ENCODE results near the gene NOTCH3.

NOTCH3 gene

GRCh38 chr19:15235781-15236180 lies 35.0 kb upstream of the NOTCH3 start:
- TF ChIP-seq EZH2 (optimal IDR thresholded peaks at IDR 0.05; ENCODE audit: low read depth, low read length) (no peak), CTCF (IDR thresholded peaks at IDR 0.05; ENCODE audit: low read length) (no peak), EZH2phosphoT487 (IDR thresholded peaks at IDR 0.05; ENCODE audit: low read length) (no peak)
- Histone ChIP-seq H3K4me3 (ENCODE audit: low read length) (no peak overlapping the region), H3K27me3 (replicated peaks; ENCODE audit: insufficient read depth, low read length) (peaks cover 3% of the 10 kb centered on the region; the same call in 1 of the 2 replicates), H3K27ac (ENCODE audit: low read length) (no peak overlapping the region), H3K4me1 (ENCODE audit: low read length) (no peaks in the 10 kb centered on the region), H3K9me3 (replicated peaks; ENCODE audit: insufficient read depth, low read length) (no peaks in the 10 kb centered on the region), H3F3A (ENCODE audit: insufficient read depth, low read length) (peaks cover 5% of the 10 kb centered on the region; the same call in 1 of the 2 replicates), H3K9ac (ENCODE audit: low read length) (no peak overlapping the region), H3K9me2 (replicated peaks; ENCODE audit: insufficient read depth, low read length) (no peaks in the 10 kb centered on the region), H2AFZ (ENCODE audit: low read length) (no peak overlapping the region), H3K79me2 (ENCODE audit: low read length) (no peaks in the 10 kb centered on the region), H3K4me2 (ENCODE audit: low read depth, low read length) (no peak overlapping the region), H4K20me1 (ENCODE audit: insufficient read depth, low read length) (no peaks in the 10 kb centered on the region), H3K36me3 (replicated peaks; ENCODE audit: insufficient read depth, low read length) (no peaks in the 10 kb centered on the region)
- no peak for DNase-seq

- Histone ChIP-seq H3K9ac (ENCODE audit: low read length) (no peak overlapping the region), H3K9me2 (replicated peaks; ENCODE audit: insufficient read depth, low read length) (no peaks in the 10 kb centered on the region), H4K20me1 (ENCODE audit: insufficient read depth, low read length) (no peaks in the 10 kb centered on the region), H2AFZ (ENCODE audit: low read length) (no peak overlapping the region), H3K4me1 (ENCODE audit: low read length) (no peaks in the 10 kb centered on the region), H3K9me3 (replicated peaks; ENCODE audit: insufficient read depth, low read length) (no peaks in the 10 kb centered on the region), H3K4me3 (ENCODE audit: low read length) (no peak overlapping the region), H3K27me3 (replicated peaks; ENCODE audit: insufficient read depth, low read length) (peaks cover 3% of the 10 kb centered on the region; the same call in 1 of the 2 replicates), H3K4me2 (ENCODE audit: low read depth, low read length) (no peak overlapping the region), H3K79me2 (ENCODE audit: low read length) (no peaks in the 10 kb centered on the region), H3F3A (ENCODE audit: insufficient read depth, low read length) (peaks cover 5% of the 10 kb centered on the region; the same call in 1 of the 2 replicates), H3K27ac (ENCODE audit: low read length) (no peak overlapping the region), H3K36me3 (replicated peaks; ENCODE audit: insufficient read depth, low read length) (no peaks in the 10 kb centered on the region)
- TF ChIP-seq CTCF (IDR thresholded peaks at IDR 0.05; ENCODE audit: low read length) (no peak), EZH2 (optimal IDR thresholded peaks at IDR 0.05; ENCODE audit: low read depth, low read length) (no peak), EZH2phosphoT487 (IDR thresholded peaks at IDR 0.05; ENCODE audit: low read length) (no peak)
- DNase-seq: no peak
Measured at GRCh38 chr19:15234431-15235130, 33.8 kb upstream of the NOTCH3 start.

GRCh38 chr19:15231271-15231670 lies 30.5 kb upstream of the NOTCH3 start:
- Histone ChIP-seq H3K4me1 (ENCODE audit: low read length) (no peaks in the 10 kb centered on the region), H3K9me3 (replicated peaks; ENCODE audit: insufficient read depth, low read length) (no peaks in the 10 kb centered on the region), H3K27ac (ENCODE audit: low read length) (no peak overlapping the region), H3K79me2 (ENCODE audit: low read length) (no peaks in the 10 kb centered on the region), H3K27me3 (replicated peaks; ENCODE audit: insufficient read depth, low read length) (peaks cover 3% of the 10 kb centered on the region), H3K36me3 (replicated peaks; ENCODE audit: insufficient read depth, low read length) (no peaks in the 10 kb centered on the region), H3F3A (ENCODE audit: insufficient read depth, low read length) (peaks cover 5% of the 10 kb centered on the region; the same call in 1 of the 2 replicates), H4K20me1 (ENCODE audit: insufficient read depth, low read length) (no peaks in the 10 kb centered on the region), H2AFZ (ENCODE audit: low read length) (no peak overlapping the region), H3K4me3 (ENCODE audit: low read length) (no peak overlapping the region), H3K9ac (ENCODE audit: low read length) (no peak overlapping the region), H3K4me2 (ENCODE audit: low read depth, low read length) (no peak overlapping the region), H3K9me2 (replicated peaks; ENCODE audit: insufficient read depth, low read length) (no peaks in the 10 kb centered on the region)
- no peak for DNase-seq
- TF ChIP-seq EZH2phosphoT487 (IDR thresholded peaks at IDR 0.05; ENCODE audit: low read length) (no peak), EZH2 (optimal IDR thresholded peaks at IDR 0.05; ENCODE audit: low read depth, low read length) (no peak), CTCF (IDR thresholded peaks at IDR 0.05; ENCODE audit: low read length) (no peak)

Data from MM.1S (cell line).